ENCODE measurements around the gene PRKG1. TPM values are rescaled to one million over a fixed set of nuclear protein-coding genes. Genes with fewer than 3 reads are reported as not detected.

PRKG1 gene
- total and polyA plus RNA-seq, 2 donors from 2014 or later: 3.6 to 14.8 TPM

DNA sequence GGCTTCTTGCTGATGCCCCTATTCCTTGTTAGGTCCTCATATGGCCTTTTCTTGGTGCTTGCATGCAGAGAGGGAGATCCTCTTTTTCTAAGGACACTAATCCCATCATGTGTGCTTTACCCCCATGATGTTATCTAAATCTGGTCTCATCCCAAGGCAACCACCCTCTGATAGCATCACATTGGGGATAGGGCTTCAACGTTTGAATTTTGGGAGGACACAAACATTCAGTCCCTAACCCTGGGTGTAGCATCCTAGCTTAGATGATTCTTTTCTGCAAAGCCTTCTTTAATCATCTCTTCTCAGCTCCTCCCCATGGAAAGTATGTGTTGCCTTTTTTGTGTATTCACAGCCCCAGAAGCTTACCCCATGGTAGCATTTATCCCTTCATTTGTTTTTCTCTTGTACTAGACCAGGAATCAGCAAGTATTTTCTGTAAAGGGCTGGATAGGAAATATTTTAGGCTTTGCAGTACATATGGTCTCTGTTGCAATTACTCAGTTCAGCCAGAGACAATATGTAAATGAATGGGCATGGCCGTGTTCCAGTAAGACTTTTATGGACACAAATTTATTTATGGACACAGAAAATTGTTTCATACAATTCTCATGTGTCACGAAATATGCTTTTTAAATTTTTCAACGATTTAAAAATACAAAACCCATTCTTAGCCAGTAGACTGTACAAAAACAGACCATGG is 726.6 kb downstream of the PRKG1 start:
- intact Hi-C loops (cut with DNase I): no loop called here

DNA sequence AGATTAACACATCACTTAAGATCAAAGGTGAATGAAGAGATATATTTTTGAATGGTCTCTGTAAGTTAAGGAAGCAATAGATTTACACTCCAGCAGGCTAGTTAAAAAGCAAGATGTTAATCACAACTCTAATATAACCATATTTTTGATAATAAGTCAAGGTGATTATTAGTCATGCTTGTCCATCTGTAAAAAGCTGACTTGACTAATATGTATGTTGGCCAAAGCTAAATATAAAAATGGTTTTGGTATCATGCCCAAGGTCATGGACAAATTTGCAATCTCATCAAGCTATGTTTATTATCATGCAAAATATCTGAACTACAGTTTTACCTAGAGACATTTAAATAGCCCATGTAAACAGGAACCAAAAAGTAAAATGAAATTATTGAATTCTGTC is 727.7 kb downstream of the PRKG1 start:
- Histone ChIP-seq H3K27ac (ENCODE audit: low read depth in 2 of 2, low read length in 2 of 2) (no peak overlapping the region), H3K9me3 (ENCODE audit: control insufficient read depth in 2 of 3, insufficient read depth in 1 of 3, low read length in 3 of 3) (no peaks in the 10 kb centered on the region), H3K9ac (ENCODE audit: low read length in 3 of 3) (no peak overlapping the region), H3K27me3 (ENCODE audit: control insufficient read depth, insufficient read depth, low read length) (no peaks in the 10 kb centered on the region), H3K4me3 (ENCODE audit: low read length in 3 of 3) (no peak overlapping the region), H3K36me3 (ENCODE audit: control insufficient read depth in 2 of 3, insufficient read depth in 3 of 3, low read length in 3 of 3) (no peaks in the 10 kb centered on the region), H3K4me1 (ENCODE audit: control insufficient read depth in 2 of 3, insufficient read depth in 2 of 3, low read depth in 1 of 3, low read length in 3 of 3) (peaks cover 0 to 2% (median 0%) of the 10 kb centered on the region in 3 donors)
- DNase-seq (no peak), FAIRE-seq (no peak)
- TF ChIP-seq, protein P1, sequence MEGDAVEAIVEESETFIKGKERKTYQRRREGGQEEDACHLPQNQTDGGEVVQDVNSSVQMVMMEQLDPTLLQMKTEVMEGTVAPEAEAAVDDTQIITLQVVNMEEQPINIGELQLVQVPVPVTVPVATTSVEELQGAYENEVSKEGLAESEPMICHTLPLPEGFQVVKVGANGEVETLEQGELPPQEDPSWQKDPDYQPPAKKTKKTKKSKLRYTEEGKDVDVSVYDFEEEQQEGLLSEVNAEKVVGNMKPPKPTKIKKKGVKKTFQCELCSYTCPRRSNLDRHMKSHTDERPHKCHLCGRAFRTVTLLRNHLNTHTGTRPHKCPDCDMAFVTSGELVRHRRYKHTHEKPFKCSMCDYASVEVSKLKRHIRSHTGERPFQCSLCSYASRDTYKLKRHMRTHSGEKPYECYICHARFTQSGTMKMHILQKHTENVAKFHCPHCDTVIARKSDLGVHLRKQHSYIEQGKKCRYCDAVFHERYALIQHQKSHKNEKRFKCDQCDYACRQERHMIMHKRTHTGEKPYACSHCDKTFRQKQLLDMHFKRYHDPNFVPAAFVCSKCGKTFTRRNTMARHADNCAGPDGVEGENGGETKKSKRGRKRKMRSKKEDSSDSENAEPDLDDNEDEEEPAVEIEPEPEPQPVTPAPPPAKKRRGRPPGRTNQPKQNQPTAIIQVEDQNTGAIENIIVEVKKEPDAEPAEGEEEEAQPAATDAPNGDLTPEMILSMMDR (IDR thresholded peaks at IDR 0.05; ENCODE audit: borderline replicate concordance, extremely low read depth, insufficient read depth): no peak
- intact Hi-C loops (cut with DNase I): no loop called here

More for the DNA sequence above, 726.6 kb downstream of the PRKG1 start:
- no peaks in the 10 kb centered on the region for H3K36me3 ChIP-seq (ENCODE audit: control insufficient read depth in 2 of 3, insufficient read depth in 3 of 3, low read length in 3 of 3)
- no peak overlapping the region for H3K4me3 ChIP-seq (ENCODE audit: low read length in 3 of 3)
- H3K27ac ChIP-seq (ENCODE audit: low read depth in 2 of 2, low read length in 2 of 2): no peak overlapping the region
- H3K27me3 ChIP-seq (ENCODE audit: control insufficient read depth, insufficient read depth, low read length): no peaks in the 10 kb centered on the region
- no peaks in the 10 kb centered on the region for H3K9me3 ChIP-seq (ENCODE audit: control insufficient read depth in 2 of 3, insufficient read depth in 1 of 3, low read length in 3 of 3)
- peaks cover 0 to 2% (median 0%) of the 10 kb centered on the region in 3 donors for H3K4me1 ChIP-seq (ENCODE audit: control insufficient read depth in 2 of 3, insufficient read depth in 2 of 3, low read depth in 1 of 3, low read length in 3 of 3)
- FAIRE-seq: no peak
- no peak for DNase-seq
- TF ChIP-seq, protein P1 (IDR thresholded peaks at IDR 0.05; ENCODE audit: borderline replicate concordance, extremely low read depth, insufficient read depth): no peak
- H3K9ac ChIP-seq (ENCODE audit: low read length in 3 of 3): no peak overlapping the region

DNA sequence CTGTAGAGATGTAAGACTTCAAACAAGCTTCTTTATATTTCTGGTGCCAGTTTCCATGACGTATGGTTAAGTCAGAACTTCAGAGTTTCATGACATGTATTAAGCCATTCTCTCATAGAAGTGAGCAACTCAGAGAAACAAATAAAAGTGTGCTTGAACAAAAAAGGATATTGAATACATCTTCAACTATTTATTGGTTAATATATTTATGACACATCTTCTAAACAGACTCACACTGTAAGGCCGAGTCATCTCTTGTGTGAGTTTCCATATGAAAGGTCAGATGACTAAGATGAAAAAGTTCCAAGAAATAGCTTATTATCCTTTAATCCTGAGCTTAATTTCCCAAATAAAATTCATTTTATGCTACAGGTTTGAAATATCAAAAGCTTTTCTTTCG is 730.6 kb downstream of the PRKG1 start:
- intact Hi-C loops (cut with DNase I): no loop called here
- no peak for FAIRE-seq
- TF ChIP-seq, protein P1 (IDR thresholded peaks at IDR 0.05; ENCODE audit: borderline replicate concordance, extremely low read depth, insufficient read depth): no peak

More for the DNA sequence above, 730.6 kb downstream of the PRKG1 start:
- DNase-seq: no peak
- H3K36me3 ChIP-seq (ENCODE audit: control insufficient read depth in 2 of 3, insufficient read depth in 3 of 3, low read length in 3 of 3): no peaks in the 10 kb centered on the region
- H3K9me3 ChIP-seq (ENCODE audit: control insufficient read depth in 2 of 3, insufficient read depth in 1 of 3, low read length in 3 of 3): no peaks in the 10 kb centered on the region
- no peaks in the 10 kb centered on the region for H3K27me3 ChIP-seq (ENCODE audit: control insufficient read depth, insufficient read depth, low read length)
- H3K4me3 ChIP-seq (ENCODE audit: low read length in 3 of 3): no peak overlapping the region
- no peak overlapping the region for H3K9ac ChIP-seq (ENCODE audit: low read length in 3 of 3)
- peaks cover 0 to 2% (median 0%) of the 10 kb centered on the region in 3 donors for H3K4me1 ChIP-seq (ENCODE audit: control insufficient read depth in 2 of 3, insufficient read depth in 2 of 3, low read depth in 1 of 3, low read length in 3 of 3)
- H3K27ac ChIP-seq (ENCODE audit: low read depth in 2 of 2, low read length in 2 of 2): no peak overlapping the region
